Measurements from ENCODE around the gene RPL28. TPM values are rescaled to one million over a fixed set of nuclear protein-coding genes. Genes with fewer than 3 reads are reported as not detected.

Gene RPL28
- total RNA-seq, 1 experiment from 2014 or later: 543 TPM

DNA sequence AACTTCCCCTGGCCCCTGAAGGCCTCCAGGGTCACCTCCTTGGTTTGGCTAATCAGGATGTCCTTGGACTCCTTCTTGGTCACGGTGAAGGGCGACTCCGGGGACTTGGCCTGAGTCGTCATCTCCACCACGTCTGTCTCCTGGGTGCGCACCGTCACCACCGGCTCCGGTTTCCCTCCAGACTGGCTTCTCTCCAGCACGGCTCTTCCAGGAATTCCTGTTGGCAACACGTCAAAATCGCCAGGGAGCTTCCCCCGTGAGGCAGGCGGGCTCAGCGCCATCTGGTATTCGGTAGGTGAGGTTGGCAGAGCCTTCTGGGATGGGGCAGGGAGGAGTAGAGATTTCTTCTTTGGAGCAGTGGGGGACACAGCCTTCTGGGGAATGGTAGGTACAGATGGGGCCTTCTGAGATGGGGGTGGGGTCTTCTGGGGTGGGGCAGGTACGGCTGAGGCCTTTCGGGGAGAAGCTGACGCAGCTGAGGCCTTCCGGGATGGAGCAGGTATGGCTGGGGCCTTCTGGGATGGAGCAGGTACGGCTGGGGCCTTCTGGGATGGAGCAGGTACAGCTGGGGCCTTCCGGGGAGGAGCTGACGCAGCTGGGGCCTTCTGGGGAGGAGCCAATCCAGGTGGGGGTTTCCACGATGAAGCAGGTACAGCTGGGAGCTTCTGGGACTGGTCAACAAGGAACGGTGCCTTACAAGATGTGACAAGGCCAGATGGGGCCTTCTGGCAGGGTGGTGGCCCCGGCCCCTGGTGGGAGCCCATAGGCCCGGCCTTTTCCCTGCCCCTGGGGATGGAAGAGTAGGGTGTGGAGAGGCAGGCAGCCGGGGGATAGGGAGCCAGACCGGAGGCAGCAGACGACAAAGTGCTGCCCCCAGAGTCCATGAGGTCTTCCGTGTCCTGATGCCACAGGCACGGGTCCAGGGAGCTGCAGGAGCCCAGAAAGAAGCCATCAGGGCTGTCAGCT is 26.5 kb upstream of the RPL28 start:
- no peak overlapping the region for H3K4me3 ChIP-seq
- H3K9me3 ChIP-seq (replicated peaks): 0 out of 2 replicates have a peak, but pooled peaks cover 3% of the 10 kb centered on the region
- H3K27me3 ChIP-seq (replicated peaks): peaks cover 30% of the 10 kb centered on the region
- peaks cover 5% of the 10 kb centered on the region; the same call in 1 of the 2 replicates for H3K4me1 ChIP-seq (replicated peaks)
- no peak for DNase-seq (ENCODE audit: low read depth in 1 of 2, low spot score in 2 of 2)
- H3K36me3 ChIP-seq: no peaks in the 10 kb centered on the region
- H3K27ac ChIP-seq: no peak overlapping the region

- Histone ChIP-seq H3K4me1 (replicated peaks) (peaks cover 14% of the 10 kb centered on the region; the same call in 1 of the 2 replicates), H3K4me3 (no peak overlapping the region), H3K27me3 (replicated peaks) (peaks cover 18% of the 10 kb centered on the region), H3K36me3 (peaks cover 14% of the 10 kb centered on the region), H3K27ac (no peak overlapping the region), H3K9me3 (replicated peaks) (no peaks in the 10 kb centered on the region)
- no peak for DNase-seq (ENCODE audit: low read depth in 1 of 2, low spot score in 2 of 2)
Measured at GRCh38 chr19:55360902-55361301, 24.8 kb upstream of the RPL28 start.

GRCh38 chr19:55362174-55362989 is 23.4 kb upstream of the RPL28 start:
- no peaks in the 10 kb centered on the region for H3K9me3 ChIP-seq (replicated peaks)
- no peak overlapping the region for H3K27ac ChIP-seq
- no peak for DNase-seq (ENCODE audit: low read depth in 1 of 2, low spot score in 2 of 2)
- H3K27me3 ChIP-seq (replicated peaks): peaks cover 6% of the 10 kb centered on the region
- H3K4me1 ChIP-seq (replicated peaks): peaks cover 17% of the 10 kb centered on the region; the same call in 1 of the 2 replicates
- H3K36me3 ChIP-seq: peaks cover 27% of the 10 kb centered on the region
- H3K4me3 ChIP-seq: no peak overlapping the region

GRCh38 chr19:55362990-55363716 is 22.6 kb upstream of the RPL28 start, which contains the start of gene GARIN5B:
TSS of gene GARIN5B (minus strand) at chr19:55363260. CDS start at chr19:55363066, 194 bp downstream.
- 0 out of 2 replicates have a peak, but pooled peaks cover 1% of the 10 kb centered on the region for H3K27me3 ChIP-seq (replicated peaks)
- H3K4me1 ChIP-seq (replicated peaks): peaks cover 17% of the 10 kb centered on the region
- H3K27ac ChIP-seq: no peak within 1 kb of the TSS
- H3K9me3 ChIP-seq (replicated peaks): no peaks in the 10 kb centered on the region
- H3K4me3 ChIP-seq: no peak within 1 kb of the TSS
- DNase-seq (ENCODE audit: low read depth in 1 of 2, low spot score in 2 of 2): no peak
- H3K36me3 ChIP-seq: peaks cover 35% of the 10 kb centered on the region

DNA sequence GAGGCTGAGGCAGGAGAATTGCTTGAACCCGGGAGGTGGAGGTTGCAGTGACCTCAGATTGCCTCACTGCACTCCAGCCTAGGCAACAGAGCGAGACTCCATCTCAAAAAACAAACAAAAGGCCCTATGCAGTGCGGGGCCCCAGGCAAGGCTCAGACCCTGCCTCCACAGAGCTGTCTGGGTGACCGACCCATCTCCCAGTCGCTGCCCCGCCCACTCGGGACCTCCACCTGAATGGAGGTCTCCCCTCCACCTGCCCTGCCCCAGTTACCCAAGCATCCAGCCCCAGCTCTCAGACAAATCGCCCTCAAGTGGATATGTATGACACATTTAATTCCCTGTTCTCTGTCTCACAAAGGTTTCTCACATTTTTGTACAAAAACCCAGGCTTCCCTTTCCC is 20.5 kb upstream of the RPL28 start:
- H3K27ac ChIP-seq: no peak overlapping the region
- no peak for DNase-seq (ENCODE audit: low read depth in 1 of 2, low spot score in 2 of 2)
- H3K4me3 ChIP-seq: no peak overlapping the region
- no peaks in the 10 kb centered on the region for H3K9me3 ChIP-seq (replicated peaks)
- H3K4me1 ChIP-seq (replicated peaks): peaks cover 33% of the 10 kb centered on the region
- no peaks in the 10 kb centered on the region for H3K27me3 ChIP-seq (replicated peaks)
- H3K36me3 ChIP-seq: peaks cover 52% of the 10 kb centered on the region

DNA sequence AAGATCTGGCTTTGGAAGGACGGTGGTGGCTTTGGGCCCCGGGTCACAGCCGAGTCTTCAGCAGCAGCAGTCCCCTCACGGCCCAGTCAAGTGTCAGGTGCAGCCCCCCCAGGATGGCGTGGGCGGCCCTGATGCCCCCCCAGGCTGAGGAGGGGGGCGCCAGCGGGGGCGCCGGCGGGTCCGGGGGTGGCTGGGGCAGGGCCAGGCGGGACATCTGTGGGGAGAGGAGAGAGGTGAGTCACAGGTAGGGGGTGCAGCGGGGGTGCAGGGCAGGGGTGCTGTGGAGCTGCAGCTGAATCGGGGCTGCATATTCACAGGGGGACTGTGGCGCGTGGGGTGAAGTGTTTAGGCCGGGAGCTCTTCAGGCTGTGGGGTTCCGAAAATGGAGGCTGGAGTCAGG is 19.8 kb upstream of the RPL28 start:
- no peak for DNase-seq (ENCODE audit: low read depth in 1 of 2, low spot score in 2 of 2)
- Histone ChIP-seq H3K4me3 (no peak overlapping the region), H3K9me3 (replicated peaks) (no peaks in the 10 kb centered on the region), H3K27me3 (replicated peaks) (no peaks in the 10 kb centered on the region), H3K4me1 (replicated peaks) (peaks cover 39% of the 10 kb centered on the region), H3K27ac (no peak overlapping the region), H3K36me3 (peaks cover 52% of the 10 kb centered on the region)

GRCh38 chr19:55366790-55367189 is 18.9 kb upstream of the RPL28 start:
- Histone ChIP-seq H3K27ac (no peak overlapping the region), H3K4me1 (replicated peaks) (peaks cover 47% of the 10 kb centered on the region), H3K4me3 (no peak overlapping the region), H3K36me3 (peaks cover 52% of the 10 kb centered on the region), H3K9me3 (replicated peaks) (no peaks in the 10 kb centered on the region), H3K27me3 (replicated peaks) (no peaks in the 10 kb centered on the region)
- DNase-seq (ENCODE audit: low read depth in 1 of 2, low spot score in 2 of 2): no peak

GRCh38 chr19:55368106-55368505 is 17.6 kb upstream of the RPL28 start:
- Histone ChIP-seq H3K4me3 (peak overlapping the region; percentile 88), H3K9me3 (replicated peaks) (no peaks in the 10 kb centered on the region), H3K4me1 (replicated peaks) (peaks cover 59% of the 10 kb centered on the region), H3K27ac (no peak overlapping the region), H3K27me3 (replicated peaks) (no peaks in the 10 kb centered on the region), H3K36me3 (peaks cover 52% of the 10 kb centered on the region)
- DNase-seq (ENCODE audit: low read depth in 1 of 2, low spot score in 2 of 2): no peak

GRCh38 chr19:55368701-55369563 is 16.8 kb upstream of the RPL28 start:
- Histone ChIP-seq H3K36me3 (peaks cover 52% of the 10 kb centered on the region), H3K4me1 (replicated peaks) (peaks cover 64% of the 10 kb centered on the region), H3K9me3 (replicated peaks) (no peaks in the 10 kb centered on the region), H3K4me3 (peak overlapping the region; percentile 88), H3K27ac (peak overlapping the region; percentile 32; the same call in 1 of the 2 replicates), H3K27me3 (replicated peaks) (no peaks in the 10 kb centered on the region)
- DNase-seq (ENCODE audit: low read depth in 1 of 2, low spot score in 2 of 2): peak; percentile 62 to 71

DNA sequence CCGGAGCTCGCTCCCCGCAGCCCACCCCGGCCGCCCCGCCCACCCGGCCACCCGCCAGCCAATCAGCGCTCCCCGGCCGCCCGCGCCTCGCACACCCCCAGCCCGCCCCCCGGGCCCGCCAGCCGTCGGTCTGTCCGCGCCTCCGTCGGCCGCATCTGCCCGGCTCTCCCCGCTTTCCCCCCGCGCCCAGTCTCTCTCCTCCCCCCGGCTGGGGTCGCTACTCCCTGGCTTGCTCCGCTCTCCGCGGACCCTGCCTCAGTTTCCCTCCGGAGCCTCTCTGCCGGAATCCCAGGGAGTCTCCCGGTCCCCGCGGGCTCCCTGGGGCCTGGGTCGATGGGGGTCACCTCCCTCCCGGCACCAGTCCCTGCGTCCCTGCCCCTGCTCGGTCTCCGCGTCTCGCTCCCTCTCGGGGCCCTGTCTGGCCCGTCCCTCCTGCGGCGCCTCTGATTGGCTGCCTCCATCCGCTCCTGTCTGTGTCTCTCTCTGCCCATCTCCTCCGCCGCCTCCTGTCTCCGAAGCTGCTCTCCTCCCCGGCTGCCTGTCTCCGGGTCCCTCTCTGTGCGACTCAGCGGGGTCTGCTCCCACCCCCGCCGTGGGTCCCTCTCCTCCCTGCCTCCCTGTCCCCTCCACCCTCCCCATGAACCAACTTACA is 16.0 kb upstream of the RPL28 start:
- Histone ChIP-seq H3K9me3 (replicated peaks) (no peaks in the 10 kb centered on the region), H3K27ac (peak overlapping the region; percentile 45), H3K36me3 (peaks cover 49% of the 10 kb centered on the region), H3K27me3 (replicated peaks) (no peaks in the 10 kb centered on the region), H3K4me1 (replicated peaks) (peaks cover 67% of the 10 kb centered on the region), H3K4me3 (peak overlapping the region; percentile 88)
- peak; percentile 73 to 88 for DNase-seq (ENCODE audit: low read depth in 1 of 2, low spot score in 2 of 2)

DNA sequence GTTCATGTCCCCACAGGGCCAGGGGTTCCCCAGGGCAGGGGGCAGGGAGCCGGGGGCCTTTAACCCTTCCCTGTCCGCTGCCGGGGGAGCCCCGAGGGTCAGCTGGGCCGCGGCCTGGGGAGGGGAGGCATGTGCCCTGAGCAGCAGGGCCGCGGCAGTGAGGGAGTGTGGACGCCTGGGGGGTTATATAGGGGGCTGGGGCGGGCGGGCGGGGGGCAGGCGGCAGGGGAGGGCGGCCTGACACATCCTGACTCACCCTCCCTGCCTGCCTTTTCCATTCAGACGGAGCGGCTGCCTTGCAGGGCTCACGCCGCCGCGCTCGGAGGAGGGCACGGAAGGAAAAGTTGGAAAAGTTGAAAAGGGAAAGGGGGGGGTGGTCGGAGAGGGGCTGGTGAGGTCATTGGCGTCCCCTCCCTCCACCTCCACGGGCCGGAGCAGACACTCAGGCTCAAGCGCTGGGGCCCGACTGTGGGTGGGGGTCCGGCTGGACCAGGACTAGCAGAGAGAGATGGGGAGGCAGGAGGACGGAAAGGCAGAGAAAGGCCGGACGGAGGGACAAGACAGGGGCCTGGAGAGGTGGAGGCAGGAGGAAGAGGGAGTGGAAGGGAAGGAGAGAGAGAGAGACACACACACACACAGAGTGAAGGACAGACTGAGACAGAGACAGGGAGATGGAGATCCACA is 15.3 kb upstream of the RPL28 start, which contains the start of gene IL11:
Gene IL11, minus strand, starts transcription at position 159 of the 684 bp plus-strand sequence. Its CDS starts 153 bp downstream, at position 6.
- Histone ChIP-seq H3K27me3 (replicated peaks) (no peaks in the 10 kb centered on the region), H3K27ac (peak within 1 kb of the TSS; percentile 71), H3K4me3 (peak within 1 kb of the TSS; percentile 88), H3K4me1 (replicated peaks) (peaks cover 61% of the 10 kb centered on the region), H3K36me3 (peaks cover 42% of the 10 kb centered on the region), H3K9me3 (replicated peaks) (no peaks in the 10 kb centered on the region)
- peak; percentile 85 to 90 for DNase-seq (ENCODE audit: low read depth in 1 of 2, low spot score in 2 of 2)
